ENCODE data around the gene GOLGA7B.

- TF ChIP-seq, protein P1, sequence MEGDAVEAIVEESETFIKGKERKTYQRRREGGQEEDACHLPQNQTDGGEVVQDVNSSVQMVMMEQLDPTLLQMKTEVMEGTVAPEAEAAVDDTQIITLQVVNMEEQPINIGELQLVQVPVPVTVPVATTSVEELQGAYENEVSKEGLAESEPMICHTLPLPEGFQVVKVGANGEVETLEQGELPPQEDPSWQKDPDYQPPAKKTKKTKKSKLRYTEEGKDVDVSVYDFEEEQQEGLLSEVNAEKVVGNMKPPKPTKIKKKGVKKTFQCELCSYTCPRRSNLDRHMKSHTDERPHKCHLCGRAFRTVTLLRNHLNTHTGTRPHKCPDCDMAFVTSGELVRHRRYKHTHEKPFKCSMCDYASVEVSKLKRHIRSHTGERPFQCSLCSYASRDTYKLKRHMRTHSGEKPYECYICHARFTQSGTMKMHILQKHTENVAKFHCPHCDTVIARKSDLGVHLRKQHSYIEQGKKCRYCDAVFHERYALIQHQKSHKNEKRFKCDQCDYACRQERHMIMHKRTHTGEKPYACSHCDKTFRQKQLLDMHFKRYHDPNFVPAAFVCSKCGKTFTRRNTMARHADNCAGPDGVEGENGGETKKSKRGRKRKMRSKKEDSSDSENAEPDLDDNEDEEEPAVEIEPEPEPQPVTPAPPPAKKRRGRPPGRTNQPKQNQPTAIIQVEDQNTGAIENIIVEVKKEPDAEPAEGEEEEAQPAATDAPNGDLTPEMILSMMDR (IDR thresholded peaks at IDR 0.05; ENCODE audit: low read depth, low read length, poor library complexity, severe bottlenecking) = no peak
- no peak for TF ChIP-seq EZH2phosphoT487 (IDR thresholded peaks at IDR 0.05; ENCODE audit: borderline replicate concordance, low read length)
Observed at GRCh38 chr10:97889461-97890265, 40.0 kb downstream of the GOLGA7B start.

Measured in DOHH2 (cell line).